Measurements from ENCODE around the gene TMIGD2.
"Not testable (repeated sequence)": the region's sequence is repeated elsewhere in the genome, so short reads cannot be mapped to it uniquely, and the experiment has no call there.

Gene TMIGD2, protein sequence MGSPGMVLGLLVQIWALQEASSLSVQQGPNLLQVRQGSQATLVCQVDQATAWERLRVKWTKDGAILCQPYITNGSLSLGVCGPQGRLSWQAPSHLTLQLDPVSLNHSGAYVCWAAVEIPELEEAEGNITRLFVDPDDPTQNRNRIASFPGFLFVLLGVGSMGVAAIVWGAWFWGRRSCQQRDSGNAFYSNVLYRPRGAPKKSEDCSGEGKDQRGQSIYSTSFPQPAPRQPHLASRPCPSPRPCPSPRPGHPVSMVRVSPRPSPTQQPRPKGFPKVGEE

DNA sequence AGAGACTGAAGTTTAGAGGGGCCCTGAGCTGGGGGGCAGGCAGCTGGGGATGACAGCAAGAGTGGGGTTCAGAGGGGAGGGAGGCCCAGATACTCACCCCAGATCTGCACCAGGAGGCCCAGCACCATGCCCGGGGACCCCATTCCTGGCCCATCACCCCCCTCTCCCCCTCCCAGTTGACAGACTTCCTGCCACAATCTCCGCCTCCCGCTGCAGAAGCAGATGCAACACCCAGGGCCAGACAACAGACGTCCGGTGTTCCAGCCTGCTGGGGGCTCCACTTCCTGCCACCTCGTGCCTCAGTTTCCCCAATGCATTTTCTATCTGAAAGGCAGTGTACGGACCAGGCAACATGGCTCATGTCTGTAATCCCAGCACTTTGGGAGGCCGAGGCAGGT lies at the start of gene TMIGD2:
Gene TMIGD2 (minus strand): TSS at position 147 of the 398 bp plus-strand sequence. CDS start 4 bp downstream, at position 143.
- no peak for DNase-seq

DNA sequence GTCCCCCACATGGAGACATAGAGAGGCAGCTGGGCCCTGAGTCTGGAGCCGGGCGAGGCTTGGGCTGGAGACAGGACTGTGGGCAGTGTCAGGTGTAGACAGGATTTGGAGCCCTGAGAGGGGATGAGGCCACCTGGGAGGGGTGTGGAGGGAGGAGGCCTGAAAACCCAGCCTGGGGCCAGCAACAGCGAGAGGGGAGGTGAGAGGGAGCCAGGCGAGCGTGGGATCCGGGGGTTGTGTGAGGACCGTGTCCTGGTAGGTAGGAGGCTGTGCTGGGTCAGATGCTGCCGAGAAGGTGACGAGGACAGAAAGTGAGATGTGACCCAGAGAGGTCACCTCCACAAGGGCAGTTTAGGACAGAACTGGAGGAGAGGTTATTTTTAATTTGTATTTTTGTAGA lies 48.5 kb upstream of the TMIGD2 start:
- DNase-seq = no peak

DNA sequence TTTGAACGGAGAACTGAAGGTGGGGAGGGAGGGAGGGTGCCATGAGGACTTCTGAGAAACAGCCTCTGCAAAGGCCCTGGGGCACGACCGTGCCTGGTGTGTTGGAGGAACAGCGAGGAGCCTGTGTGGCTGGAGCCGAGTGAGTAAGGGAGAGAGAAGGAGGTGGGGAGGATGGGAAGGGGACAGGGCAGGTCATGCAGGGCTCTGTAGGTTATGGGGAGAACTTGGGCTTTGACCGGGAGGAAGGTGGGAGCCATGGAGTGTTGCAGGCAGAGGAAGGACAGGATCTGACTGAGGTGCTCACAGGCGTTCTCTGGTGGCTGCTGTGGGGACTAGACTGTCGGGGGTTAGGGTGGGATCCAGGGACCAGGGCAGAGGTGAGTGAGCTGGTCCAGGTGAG lies 47.9 kb upstream of the TMIGD2 start:
- DNase-seq = no peak

DNA sequence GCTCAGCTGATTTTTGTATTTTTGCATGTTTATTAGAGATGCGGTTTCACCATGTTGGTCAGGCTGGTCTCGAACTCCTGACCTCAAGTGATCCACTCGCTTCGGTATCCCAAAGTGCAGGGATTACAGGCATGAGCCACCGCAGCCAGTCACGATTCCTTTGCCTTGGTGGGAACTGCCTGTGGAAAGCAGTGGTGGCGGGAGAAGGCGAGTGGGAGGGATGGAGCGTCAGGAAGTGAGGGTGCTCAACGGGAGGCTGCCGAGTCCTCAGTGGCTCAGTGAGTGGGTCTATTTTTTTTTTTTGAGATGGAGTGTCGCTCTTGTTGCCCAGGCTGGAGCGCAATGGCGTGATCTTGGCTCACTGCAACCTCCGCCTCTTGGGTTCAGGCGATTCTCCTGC lies 47.0 kb upstream of the TMIGD2 start:
- DNase-seq = not testable (repeated sequence)

DNA sequence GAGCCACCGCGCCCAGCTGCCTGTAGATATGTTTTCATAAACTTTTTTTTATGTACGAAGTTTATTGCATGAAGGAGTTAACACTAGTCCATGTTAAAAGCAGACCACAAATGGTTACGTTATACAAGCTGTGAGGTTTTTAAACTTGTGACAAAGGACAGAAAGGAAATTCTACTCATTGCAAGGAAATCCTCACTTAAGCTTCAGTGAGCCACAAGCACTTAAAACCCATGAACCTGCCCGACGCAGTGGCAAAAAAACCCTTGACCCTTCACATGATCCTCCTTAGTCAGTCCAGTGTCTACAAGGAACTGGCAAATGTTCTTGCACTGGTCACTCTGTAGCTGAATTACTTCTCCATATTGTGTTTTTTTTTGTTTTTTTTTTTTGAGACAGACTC lies 45.3 kb upstream of the TMIGD2 start:
- no peak for DNase-seq

DNA sequence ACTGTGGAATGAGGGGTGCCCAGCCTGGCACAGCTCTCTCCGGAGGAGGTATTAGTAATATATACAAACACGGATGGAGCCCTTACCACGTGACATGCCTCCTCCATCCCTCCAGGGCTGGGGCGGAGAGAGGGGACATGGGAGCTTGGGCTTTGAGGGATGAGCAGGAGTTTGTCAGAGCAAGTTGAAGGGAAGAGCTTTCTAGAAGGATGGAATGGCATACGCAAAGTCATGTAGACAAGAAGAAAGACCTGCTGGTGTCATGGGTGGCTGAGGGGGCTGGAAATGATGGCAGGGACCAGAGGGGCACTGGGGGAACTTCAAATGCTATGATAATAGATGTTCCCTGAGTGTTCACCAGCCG lies 43.8 kb upstream of the TMIGD2 start:
- DNase-seq = no peak

DNA sequence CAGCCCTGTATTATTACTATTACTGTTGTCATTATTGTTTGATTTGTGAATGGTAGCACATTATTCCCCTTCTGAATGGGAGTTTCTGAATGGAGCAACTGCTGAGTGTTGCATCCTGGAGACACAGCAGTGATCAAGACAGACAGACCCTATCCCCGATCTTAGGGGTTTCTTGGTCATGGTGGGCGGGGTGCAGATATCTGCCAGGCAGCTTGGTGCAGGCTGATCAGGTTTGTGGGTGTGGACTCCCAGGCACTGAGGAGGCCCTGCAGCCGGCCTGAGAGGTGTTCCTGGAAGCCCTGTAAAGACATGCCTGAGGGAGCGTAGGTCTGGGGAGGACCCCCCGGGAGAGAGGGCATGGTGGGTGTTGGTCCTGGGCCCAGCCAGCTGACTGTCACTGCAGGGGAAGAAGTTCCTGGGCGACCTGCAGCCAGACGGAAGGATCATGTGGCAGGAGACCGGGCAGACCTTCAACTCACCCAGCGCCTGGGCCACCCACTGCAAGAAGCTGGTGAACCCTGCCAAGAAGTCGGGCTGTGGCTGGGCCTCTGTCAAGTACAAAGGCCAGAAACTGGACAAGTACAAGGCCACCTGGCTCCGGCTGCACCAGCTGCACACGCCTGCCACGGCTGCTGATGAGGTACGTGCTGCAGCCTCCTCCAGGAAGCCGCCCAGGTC lies 43.3 kb upstream of the TMIGD2 start:
- no peak for DNase-seq

DNA sequence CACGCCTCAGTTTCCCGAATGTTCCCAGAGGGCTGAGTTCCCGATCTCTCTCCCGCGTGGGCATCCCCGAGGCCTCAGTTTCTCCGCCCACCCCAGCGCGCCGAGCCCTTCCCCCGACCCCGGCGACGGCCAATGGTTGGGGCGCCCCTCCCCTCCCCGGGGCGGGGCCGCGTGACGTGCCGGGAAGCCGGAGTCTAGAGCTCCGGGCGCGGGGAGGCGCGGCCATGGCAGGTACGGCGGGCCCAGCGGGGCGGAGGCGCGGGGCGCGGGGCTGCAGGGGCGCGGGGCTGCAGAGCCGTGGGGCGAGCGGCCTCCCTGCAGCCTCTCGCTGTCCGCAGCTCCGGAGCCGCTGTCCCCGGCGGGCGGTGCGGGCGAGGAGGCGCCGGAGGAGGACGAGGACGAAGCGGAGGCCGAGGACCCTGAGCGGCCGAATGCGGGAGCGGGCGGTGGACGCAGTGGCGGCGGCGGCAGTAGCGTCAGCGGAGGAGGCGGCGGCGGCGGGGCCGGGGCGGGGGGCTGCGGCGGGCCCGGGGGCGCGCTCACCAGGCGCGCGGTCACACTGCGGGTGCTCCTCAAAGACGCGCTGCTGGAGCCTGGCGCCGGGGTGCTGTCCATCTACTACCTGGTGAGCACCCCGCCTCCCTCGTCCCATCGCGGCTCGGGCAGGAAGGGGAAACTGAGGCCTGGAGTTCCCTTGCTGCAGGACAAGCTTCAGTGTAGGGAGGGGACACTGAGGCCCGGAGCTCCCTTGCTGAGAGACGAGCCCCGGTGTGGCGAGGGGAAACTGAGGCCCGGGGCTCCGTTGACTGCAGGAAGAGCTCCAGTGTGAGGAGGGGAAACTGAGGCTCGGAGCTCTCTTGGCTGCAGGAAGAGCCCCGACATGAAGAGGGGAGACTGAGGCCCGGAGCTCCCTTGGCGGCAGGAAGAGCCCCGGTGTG lies 41.5 kb upstream of the TMIGD2 start, which contains the start of gene MPND:
Gene MPND (plus strand): TSS at position 193 of the 938 bp plus-strand sequence. CDS start 32 bp downstream, at position 225.
- peak; percentile 92 for DNase-seq

DNA sequence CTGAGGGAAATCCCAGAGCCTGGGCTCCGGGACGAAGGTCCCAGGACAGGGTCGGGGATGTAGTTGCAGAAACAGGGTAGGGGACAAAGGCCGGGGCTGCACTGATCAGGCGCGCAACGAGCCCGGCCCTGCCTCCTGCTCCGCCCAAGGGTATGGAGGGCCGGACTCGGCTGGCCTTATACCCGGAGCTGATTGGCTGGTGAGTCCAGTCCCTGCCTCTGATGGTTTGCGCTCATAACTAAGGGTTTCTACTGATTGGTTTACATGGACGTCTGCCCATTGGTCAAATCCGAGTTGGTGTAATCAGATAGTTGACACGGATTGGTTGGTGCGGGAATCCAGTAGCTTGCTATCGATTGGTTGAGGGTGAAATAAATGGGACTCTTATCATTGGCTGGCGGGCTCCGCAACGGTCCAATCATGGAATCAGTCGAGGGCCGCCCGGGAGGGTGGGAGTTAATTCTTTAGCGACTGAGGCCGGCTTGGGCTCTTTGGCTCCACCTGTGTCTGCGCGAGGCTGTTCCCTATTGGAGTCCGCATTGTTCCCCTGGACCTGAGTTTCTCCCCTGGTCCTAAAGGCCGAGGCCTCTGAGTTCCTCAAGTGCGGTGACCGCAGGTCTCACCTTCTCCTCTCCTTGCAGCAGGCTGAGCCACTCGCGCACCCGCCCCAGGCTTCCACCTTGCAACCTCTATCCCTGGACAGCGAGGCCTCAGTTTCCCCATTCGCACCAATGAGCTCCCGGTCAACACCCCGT lies 40.6 kb upstream of the TMIGD2 start:
- peak; percentile 99 for DNase-seq

DNA sequence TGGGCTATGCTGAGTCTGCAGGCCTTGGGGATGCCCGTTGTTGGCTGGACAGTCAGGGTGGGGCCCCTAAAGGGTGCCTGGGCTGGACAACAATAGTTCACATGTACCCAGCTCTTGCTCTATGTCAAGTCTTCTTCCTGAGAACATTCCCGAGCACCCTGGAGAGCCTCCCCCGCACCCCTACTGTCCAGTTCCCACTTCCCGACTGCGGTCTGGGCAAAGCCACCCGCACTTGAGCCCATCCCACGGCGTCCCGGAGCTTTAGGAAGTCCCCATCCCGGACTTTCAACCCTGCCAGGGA lies 40.1 kb upstream of the TMIGD2 start:
- no peak for DNase-seq

DNA sequence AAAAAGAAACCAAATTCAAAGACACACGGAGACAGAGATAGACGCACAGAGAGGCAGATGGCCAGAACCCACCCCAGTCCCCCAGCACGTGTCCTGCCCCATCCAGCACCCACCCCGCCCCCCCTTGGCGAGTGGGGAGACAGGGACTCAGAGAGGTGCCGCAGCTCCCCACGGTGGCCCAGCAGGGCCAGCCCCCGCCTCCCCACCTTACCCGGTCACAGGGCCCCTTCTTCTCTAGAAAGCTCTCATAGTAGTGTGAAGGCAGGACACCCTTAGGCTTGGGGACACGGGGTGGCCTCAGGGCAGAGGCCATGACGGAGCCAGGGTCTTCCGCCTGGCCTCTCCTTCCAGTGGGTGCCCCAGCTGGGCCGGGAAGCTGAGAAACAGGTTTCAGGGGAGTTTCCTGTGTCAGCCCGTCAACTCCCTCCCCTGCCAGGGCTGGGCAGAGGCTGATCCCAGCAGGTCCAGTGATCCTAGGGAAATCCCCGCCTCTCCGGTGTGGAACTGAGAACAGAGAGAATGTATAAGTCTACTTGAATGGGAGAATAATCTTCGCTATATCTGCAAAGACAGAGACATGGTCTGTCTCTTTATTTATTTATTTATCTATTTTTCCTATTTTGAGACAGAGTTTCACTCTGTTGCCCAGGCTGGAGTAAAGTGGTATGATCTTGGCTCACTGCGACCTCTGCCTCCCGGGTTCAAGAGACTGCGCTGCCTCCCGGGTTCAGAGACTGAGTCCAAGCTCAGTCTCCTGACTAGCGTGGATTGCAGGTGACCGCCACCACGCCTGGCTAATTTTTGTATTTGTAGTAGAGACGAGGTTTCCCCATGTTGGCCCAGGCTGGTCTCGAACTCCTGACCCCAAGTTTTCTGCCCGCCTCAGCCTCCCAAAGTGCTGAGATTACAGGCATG lies 36.5 kb upstream of the TMIGD2 start, which contains the start of gene STAP2:
Gene STAP2 (minus strand): TSS at position 387 of the 915 bp plus-strand sequence. CDS start 74 bp downstream, at position 313.
- DNase-seq = no peak

DNA sequence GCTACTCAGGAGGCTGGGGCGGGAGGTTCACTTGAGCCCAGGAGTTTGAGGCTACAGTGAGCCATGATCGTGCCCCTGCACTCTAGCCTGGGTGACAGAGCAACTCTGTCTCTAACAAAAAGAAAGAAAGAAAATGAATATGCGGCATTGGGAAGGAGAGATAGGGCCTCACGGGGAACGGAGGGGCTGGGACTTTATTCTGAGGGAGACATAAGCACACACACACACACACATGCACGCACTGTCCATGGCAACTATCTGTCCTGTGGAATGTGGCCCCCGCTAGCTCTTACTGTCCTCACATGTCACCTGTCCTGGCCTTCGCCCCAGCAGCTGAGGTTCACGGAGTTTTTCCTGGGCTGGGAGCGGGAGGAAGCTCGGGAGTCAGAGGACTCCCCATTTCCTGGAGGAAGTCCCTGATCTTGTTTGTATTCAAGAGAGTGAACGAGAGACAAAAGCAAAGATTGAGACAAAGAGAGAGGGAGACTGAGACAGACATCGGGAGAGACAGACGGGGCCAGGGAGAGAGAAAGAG lies 35.8 kb upstream of the TMIGD2 start:
- DNase-seq = no peak

DNA sequence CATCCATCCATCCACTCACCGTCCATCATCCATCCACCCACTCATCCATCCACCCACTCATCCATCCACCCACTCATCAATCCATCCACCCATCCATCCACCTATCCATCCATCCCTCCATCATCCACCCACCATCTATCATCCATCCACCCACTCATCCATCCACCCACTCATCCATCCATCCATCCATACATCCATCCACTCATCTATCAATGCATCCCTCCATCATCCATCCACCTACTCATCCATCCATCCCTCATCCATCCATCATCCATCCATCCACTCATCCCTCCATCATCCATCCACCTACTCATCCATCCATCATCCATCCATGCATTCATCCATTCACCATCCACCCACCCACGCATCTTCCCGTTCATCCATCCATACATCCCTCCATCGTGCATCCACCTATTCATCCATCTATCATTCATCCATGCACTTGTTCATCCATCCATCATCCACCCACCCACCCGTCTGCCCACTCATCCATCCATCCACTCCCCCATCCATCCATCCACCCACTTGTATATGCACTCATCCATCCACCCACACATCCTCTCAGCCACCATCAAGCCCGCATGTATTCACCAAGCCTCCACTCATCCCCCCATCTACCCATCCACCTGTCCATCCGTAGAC lies 32.9 kb upstream of the TMIGD2 start:
- DNase-seq = no peak

DNA sequence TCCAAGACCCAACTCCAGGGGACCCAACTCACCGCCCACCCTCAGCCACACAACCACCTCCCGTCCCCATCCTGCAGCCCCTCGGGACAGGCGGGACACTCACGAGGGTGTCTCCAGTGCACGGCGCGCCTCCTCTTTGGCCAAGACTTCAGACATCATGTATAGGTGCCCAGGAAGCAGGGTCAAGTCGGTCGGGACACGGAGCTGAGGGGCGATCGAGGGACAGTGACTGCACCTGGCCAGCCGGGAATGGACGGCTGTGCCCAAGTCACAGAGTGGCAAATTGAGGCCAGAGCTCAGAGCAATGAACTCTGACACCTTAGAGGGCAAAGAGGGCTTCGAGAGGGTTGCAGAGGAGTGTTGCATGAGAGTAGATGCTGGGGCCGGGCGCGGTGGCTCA lies 27.7 kb upstream of the TMIGD2 start:
- no peak for DNase-seq

DNA sequence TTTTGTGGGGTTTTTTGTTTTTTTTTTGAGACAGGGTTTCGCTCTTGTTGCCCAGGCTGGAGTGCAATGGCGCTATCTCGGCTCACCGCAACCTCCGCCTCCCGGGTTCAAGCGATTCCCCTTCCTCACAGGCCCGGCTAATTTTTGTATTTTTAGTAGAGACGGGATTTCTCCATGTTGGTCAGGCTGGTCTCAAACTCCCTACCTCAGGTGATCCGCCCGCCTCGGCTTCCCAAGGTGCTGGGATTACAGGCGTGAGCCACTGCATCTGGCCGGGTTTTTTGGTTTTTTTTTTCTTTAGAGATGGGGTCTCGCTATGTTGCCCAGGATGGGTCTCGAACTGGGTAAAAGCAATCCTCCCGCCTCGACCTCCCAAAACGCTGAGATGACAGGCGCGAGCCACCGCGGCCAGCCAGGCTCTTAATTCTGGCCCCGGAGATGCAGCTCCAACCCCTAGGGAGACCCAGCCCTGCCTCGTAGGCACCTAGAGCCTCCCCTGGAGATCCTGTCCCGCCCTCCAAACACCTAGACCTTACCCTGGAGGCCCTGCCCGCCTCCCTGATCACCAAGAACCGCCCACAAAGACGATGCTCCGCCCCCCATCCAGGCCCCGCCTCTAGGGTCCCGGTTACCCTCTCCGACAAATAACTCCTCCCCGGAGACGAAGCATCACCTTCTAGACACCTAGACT lies 26.9 kb upstream of the TMIGD2 start:
- DNase-seq = not testable (repeated sequence)

DNA sequence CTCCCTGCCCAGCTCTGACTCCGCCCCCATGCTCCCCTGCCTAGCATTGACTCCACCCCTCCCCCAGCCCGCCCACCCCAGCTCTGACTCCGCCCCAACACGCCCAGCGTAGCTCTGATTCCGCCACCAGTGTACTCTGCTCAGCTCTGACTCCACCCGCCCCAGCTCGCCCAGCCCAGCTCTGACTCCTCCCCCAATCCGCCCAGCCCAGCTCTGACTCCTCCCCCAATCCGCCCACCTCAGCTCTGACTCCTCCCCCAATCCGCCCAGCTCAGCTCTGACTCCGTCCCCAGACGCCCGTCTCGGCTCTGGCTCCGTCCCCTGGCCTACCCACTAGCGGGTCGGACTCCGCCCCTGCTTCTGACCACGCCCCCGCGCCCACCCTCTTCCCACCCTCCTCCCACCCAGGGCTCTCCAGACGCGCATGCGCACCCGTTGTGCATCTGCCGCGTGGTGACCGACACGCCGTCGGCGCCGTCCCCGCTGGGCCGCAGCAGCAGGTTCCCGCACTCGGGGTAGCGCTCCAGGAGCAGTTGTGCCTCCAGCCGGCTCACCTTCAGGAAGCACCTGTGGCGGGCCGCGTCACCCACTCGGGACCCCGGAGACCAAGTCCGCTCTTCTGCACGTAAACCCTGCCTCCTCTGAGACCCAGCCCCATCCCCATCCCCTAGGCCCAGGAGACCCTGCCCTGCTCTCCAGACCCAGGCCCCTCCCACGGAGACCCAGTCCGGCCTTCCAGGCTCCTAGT lies 26.2 kb upstream of the TMIGD2 start:
- DNase-seq = peak; percentile 94

DNA sequence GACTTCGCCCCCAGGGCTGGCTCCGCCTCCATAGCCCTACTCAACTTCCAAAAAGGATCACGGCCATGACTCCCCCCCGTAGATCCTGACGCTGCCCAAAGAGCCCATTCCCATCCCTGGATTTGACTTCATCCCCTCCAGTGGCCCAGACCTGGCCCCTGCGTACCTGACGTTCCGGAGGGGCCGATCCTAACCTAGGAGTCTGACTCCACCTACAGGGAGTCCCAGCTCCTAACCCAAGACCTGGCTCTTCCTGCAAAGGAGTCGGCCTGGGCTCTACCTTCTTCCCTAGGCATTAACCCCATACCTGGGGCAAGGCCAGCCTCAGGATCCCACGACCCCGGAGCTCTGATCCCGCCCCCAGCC lies 25.7 kb upstream of the TMIGD2 start:
- no peak for DNase-seq

DNA sequence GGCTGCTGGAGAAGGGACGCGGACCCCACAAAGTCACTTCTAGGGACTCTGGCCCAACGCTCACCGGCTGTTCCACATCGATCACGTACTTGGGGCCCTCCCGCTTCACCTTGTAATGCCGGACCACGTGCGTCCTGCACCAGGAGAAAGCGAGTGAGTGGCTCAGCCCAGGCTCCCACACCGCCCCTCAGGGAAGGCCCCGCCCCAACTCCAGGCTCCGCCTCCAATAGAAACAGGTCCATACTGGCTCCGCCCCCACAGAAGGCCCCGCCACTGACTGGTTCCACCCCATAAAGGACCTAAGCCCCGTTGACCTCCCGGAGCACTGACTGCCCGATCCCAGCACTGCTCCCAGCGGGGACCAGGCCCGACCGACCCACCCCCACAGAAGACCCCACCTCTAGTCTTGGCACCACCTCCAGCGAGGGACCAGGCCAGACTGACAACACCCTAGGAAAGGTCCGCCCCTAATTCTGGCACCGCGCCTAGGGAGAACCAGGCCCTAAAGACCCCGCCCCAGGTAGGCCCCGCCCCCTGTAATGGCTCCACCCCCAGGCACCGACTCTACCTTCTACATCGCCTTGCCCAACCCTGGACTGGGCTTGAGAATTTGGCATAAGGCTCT lies 25.2 kb upstream of the TMIGD2 start:
- DNase-seq = peak; percentile 46

DNA sequence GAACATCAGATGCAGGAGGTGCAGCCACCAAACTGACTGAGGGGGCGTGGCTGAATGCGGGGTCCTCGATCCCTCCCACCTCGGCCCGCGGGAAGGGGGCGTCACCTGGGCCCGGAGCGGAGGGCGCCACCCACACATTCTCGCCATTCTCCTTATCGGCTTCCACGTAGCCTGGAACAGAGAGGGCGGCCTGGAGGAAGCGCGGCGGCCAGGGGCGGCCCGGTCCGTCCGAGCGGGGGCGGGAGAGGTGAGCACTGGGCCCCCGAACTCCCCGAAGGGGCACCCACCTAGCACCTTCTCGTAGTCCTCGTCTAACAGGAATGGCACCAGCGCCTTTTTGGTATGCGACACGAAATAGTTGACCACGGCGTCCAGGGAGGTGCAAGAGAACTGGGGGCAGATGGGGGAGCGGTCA lies 24.7 kb upstream of the TMIGD2 start:
- no peak for DNase-seq

Data from midbrain (tissue), 1 donor.